ENCODE data around the gene ATXN1. TPM values are rescaled to one million over a fixed set of nuclear protein-coding genes. Genes with fewer than 3 reads are reported as not detected.

ATXN1 gene
- total and polyA plus RNA-seq, 2 of the 13 experiments (the other 11 are each of a cell fraction or from before 2014, with no cell fraction given): 20.7 to 39.5 TPM

DNA sequence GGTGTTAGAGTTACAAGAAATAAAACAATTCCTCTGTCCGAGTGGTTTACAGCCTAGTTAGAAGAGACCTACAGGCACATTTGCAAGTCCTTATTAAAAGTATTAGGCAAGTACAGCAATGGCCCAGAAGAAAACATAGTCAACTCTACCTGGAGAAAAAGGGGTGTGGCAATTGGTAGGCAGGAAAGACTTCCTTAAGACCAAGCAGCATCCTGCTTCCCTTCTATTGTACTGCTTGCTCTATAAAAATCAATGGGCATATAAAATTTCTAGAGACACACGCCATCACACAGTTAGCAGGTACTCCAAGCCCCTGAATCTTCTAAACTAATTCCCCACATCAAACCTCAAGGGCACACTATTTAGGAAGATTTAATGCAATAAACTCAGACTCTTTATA, 185.6 kb downstream of the ATXN1 start:
- no peak for FAIRE-seq
- no peak overlapping the region for H3K4me2 ChIP-seq (ENCODE audit: low read depth, low read length)

GRCh38 chr6:16572943-16573342, 188.3 kb downstream of the ATXN1 start:
- H3K36me3 ChIP-seq (replicated peaks in 1 of 2; ENCODE audit: control insufficient read depth in 1 of 2, insufficient read depth in 2 of 2, low read length in 2 of 2): peaks cover 0 to 2% of the 10 kb centered on the region in 2 experiments; a peak in 3 of 5 replicates
- FAIRE-seq (no peak), DNase-seq (ENCODE audit: low spot score) (no peak), ATAC-seq (no peak)
- ChIA-PET POLR2A (no interaction called here), CTCF (ENCODE audit: low intra/inter-chr PET ratio, low total read pairs) (no interaction called here)
- in situ Hi-C loops (cut with HindIII; ENCODE audit: extremely low pct_ligation_motif_present, low pct_unique_long_range_greater_than_20kb): no loop called here
- TF ChIP-seq MAFF (IDR thresholded peaks at IDR 0.05; ENCODE audit: low read depth, low read length) (no peak), ZNF550 (CRISPR knock-in tag; IDR thresholded peaks at IDR 0.05; ENCODE audit: borderline replicate concordance) (no peak), NFKB2 (CRISPR knock-in tag; IDR thresholded peaks at IDR 0.05; ENCODE audit: borderline replicate concordance) (no peak), SCMH1 (CRISPR knock-in tag; IDR thresholded peaks at IDR 0.05; ENCODE audit: borderline replicate concordance) (no peak)
- TF ChIP-seq, protein P1, sequence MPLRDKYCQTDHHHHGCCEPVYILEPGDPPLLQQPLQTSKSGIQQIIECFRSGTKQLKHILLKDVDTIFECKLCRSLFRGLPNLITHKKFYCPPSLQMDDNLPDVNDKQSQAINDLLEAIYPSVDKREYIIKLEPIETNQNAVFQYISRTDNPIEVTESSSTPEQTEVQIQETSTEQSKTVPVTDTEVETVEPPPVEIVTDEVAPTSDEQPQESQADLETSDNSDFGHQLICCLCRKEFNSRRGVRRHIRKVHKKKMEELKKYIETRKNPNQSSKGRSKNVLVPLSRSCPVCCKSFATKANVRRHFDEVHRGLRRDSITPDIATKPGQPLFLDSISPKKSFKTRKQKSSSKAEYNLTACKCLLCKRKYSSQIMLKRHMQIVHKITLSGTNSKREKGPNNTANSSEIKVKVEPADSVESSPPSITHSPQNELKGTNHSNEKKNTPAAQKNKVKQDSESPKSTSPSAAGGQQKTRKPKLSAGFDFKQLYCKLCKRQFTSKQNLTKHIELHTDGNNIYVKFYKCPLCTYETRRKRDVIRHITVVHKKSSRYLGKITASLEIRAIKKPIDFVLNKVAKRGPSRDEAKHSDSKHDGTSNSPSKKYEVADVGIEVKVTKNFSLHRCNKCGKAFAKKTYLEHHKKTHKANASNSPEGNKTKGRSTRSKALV (CRISPR knock-in tag; IDR thresholded peaks at IDR 0.05): no peak
- no peak overlapping the region for H3K4me2 ChIP-seq (ENCODE audit: low read depth, low read length)
- BruUV-seq (replicated peaks): no TSS peak
- peaks cover 18% of the 10 kb centered on the region for H3K4me1 ChIP-seq (ENCODE audit: insufficient read depth, low read length)
- H4K20me1 ChIP-seq (ENCODE audit: insufficient read depth, low read length): no peaks in the 10 kb centered on the region
- no peak overlapping the region for H3K27ac ChIP-seq (ENCODE audit: extremely low read length, insufficient read depth, low read length)
- no peak overlapping the region for H3K4me3 ChIP-seq (replicated peaks in 1 of 3; ENCODE audit: insufficient read depth in 1 of 3, low read depth in 2 of 3, low read length in 3 of 3)
- H3K79me2 ChIP-seq (ENCODE audit: insufficient read depth, low read length): no peaks in the 10 kb centered on the region
- no peak overlapping the region for H3K9ac ChIP-seq (ENCODE audit: insufficient read depth, low read depth, low read length)
- H3K9me3 ChIP-seq (ENCODE audit: low read length): no peaks in the 10 kb centered on the region
- H2AFZ ChIP-seq (ENCODE audit: low read length): no peak overlapping the region
- 96% methylated on average over 2 of the region's 2 CpGs for WGBS (ENCODE audit: low lambda C conversion rate)
- no peaks in the 10 kb centered on the region for H3K27me3 ChIP-seq (ENCODE audit: control insufficient read depth in 1 of 2, insufficient read depth in 2 of 2, low read length in 2 of 2)
- intact Hi-C loops (cut with micrococcal nuclease; ENCODE audit: unreplicated experiment): no loop called here

More for the DNA sequence above, 185.6 kb downstream of the ATXN1 start:
- Histone ChIP-seq H3K4me3 (replicated peaks in 1 of 3; ENCODE audit: insufficient read depth in 1 of 3, low read depth in 2 of 3, low read length in 3 of 3) (no peak overlapping the region), H3K36me3 (replicated peaks in 1 of 2; ENCODE audit: control insufficient read depth in 1 of 2, insufficient read depth in 2 of 2, low read length in 2 of 2) (no peaks in the 10 kb centered on the region; a peak in 2 of 5 replicates), H3K27ac (ENCODE audit: extremely low read length, insufficient read depth, low read length) (no peak overlapping the region), H3K27me3 (ENCODE audit: control insufficient read depth in 1 of 2, insufficient read depth in 2 of 2, low read length in 2 of 2) (no peaks in the 10 kb centered on the region), H3K9ac (ENCODE audit: insufficient read depth, low read depth, low read length) (no peak overlapping the region), H4K20me1 (ENCODE audit: insufficient read depth, low read length) (no peaks in the 10 kb centered on the region), H2AFZ (ENCODE audit: low read length) (no peak overlapping the region), H3K9me3 (ENCODE audit: low read length) (no peaks in the 10 kb centered on the region), H3K4me1 (ENCODE audit: insufficient read depth, low read length) (peaks cover 37% of the 10 kb centered on the region), H3K79me2 (ENCODE audit: insufficient read depth, low read length) (no peaks in the 10 kb centered on the region)
- BruUV-seq (replicated peaks): no TSS peak
- DNase-seq (ENCODE audit: low spot score) (no peak), ATAC-seq (no peak)
- in situ Hi-C loops (cut with HindIII; ENCODE audit: extremely low pct_ligation_motif_present, low pct_unique_long_range_greater_than_20kb): no loop called here
- 98% methylated on average over 2 of the region's 2 CpGs for WGBS (ENCODE audit: low lambda C conversion rate)
- POLR2A ChIA-PET: interaction anchor here (1.0 kb wide), 1 partner anchor 154 kb away, joined by 3 read pairs; no protein-coding TSS in a partner anchor
- intact Hi-C loops (cut with micrococcal nuclease; ENCODE audit: unreplicated experiment): no loop called here
- CTCF ChIA-PET (ENCODE audit: low intra/inter-chr PET ratio, low total read pairs): no interaction called here
- TF ChIP-seq KLF15 (CRISPR knock-in tag; IDR thresholded peaks at IDR 0.05; ENCODE audit: borderline replicate concordance): no peak
- TF ChIP-seq GMEB2 (CRISPR knock-in tag; IDR thresholded peaks at IDR 0.05; ENCODE audit: low read depth): no peak
- no peak for TF ChIP-seq ATRX (CRISPR knock-in tag; IDR thresholded peaks at IDR 0.05; ENCODE audit: borderline replicate concordance)
- TF ChIP-seq MEIS1 (CRISPR knock-in tag; IDR thresholded peaks at IDR 0.05; ENCODE audit: borderline replicate concordance): no peak
